Effector CD8-positive, alpha-beta T cell (primary cell): ENCODE results near the gene FUT7.

Source experiments
- DNase-seq: peaks from one replicate; lab custom pipeline; 2025; lab: John Stamatoyannopoulos, UW

FUT7 gene

DNA sequence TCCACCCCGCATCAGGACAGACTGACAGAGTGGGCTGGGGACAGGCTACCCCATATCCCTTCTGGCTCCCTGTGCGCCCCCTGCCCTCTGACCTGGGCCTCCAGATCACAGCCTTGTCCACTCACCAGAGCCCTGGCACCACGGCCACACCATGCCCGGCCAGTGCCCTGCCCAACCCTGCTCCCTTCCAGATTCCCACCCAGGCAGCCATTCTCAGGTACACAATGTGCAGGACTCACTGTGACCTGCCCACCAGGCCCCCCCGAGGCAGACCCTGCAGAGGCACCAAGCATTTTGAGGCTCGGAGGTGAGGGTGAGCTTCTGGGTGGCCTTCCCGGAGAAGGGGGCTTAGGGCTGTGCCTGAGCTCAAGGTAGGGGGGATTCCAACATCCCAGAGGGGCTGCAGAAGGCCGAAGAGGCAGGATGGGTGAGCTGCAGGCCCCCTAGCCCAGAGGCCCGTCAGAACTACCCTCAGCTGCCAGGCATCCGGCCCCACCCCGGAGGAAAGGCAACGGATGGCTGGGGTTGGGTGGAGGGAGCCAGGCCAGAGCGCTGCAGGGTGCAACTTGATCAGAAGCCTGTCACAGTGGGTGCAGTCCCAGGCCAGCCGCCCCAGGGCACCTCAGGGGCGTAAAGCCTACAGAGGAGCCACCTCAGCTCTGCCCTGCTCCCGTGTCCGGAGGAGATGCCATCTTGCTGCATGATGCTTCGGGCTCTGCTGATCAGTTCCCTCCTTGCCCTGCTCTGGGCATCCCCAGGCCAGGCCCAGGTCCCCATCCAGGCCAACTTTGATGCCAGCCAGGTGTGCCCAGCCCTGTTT is 49.4 kb downstream of the FUT7 start, which contains the start of gene LCNL1:
LCNL1 (plus strand) TSS at position 762 of the 820 bp plus-strand sequence. CDS start 594 bp downstream, outside the sequence.
- no peak for DNase-seq

DNA sequence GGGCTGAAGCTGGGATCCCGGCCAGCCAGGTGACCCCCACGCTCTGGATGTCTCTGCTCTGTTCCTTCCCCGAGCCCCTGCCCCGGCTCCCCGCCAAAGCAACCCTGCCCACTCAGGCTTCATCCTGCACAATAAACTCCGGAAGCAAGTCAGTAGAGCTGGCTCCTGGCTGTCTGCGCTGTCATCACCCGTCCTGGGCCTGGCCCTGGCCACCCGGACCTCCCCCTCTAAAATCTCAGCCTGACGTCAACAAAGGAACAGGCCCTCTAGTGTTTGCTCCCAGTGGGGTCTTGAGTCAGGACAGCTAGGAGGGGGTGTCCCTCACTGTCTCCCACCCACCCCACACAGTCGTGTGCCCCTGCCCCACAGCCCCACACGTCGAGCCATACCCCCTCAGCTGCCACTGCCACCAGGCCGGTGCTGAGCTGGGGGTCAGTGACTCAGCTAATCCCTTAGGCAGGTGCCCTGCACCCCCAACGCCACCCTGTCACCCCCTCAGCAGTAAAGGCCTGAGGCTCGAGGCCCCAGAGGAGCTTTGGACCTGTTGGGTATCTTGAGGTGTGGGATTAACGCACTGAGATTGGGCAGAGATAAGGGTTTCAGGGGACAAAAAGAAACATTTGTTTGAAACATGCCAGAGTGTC is 50.2 kb downstream of the FUT7 start:
- DNase-seq = no peak

DNA sequence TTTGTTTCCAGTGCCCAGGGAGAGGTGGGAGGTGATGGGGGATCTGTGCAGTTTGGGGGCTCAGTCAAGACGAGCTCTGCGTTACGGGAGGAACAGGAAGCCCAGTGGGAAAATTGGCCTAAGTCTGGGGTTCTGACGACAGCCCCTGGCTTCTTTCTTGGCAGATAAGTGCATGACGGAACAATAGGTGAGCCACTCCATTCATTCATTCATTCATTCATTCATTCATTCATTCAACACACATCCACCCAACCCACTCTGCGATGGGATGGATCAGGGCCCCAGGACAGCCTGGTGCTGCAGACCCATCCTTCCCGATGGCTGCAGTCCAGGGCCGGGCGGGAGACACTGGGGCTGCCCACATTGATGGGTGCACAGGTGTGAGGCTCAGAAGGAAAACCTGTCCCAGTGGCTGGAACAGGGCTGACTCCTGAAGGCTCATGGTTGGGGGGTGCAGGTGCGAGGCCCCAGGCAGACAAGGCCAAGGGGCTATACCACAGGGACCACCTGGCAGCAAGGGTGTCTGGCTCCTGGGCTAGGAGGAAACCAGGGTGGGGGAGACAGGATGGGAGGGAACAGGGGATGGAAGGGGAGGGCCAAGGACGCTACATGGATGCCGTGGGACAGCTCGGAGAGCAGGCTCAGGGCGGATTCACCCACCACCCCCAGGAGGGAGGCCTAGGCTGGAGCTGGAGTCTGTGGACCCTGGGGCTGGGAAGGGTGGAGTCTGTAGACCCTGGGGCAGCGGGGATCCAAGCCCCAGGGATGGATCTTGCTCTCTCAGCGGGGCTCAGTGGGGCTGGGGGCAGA is 51.0 kb downstream of the FUT7 start:
- DNase-seq = no peak
